GM23248 (cell line): ENCODE data around the gene MXD3.

ENCODE experiments used
- EZH2 ChIP-seq: fragments of 200-600 bp; sonication (generic); IDR thresholded peaks from 2 replicates; pipeline ENCODE4 v1.6.1; 2018; ENCODE audit warnings: antibody characterized with exemption, mild to moderate bottlenecking; ENCODE audit not compliant: insufficient read depth, poor library complexity, severe bottlenecking
- EZH2phosphoT487 ChIP-seq: fragments of 200-600 bp; sonication (generic); IDR thresholded peaks from 2 replicates; pipeline ENCODE4 v1.6.1; 2018; ENCODE audit warnings: antibody characterized with exemption, moderate library complexity, mild to moderate bottlenecking, low read depth; ENCODE audit not compliant: insufficient read depth

- TF ChIP-seq EZH2phosphoT487: no peak
- TF ChIP-seq EZH2: no peak
These were observed 11.3 kb downstream of the MXD3 start for GRCh38 chr5:177300236-177300880.
